Hepatocyte (in vitro differentiated cells): Measurements from ENCODE around the gene TCF7L1.

Experiments used
- CTCF ChIP-seq: fragments of 200-600 bp; sonication (generic); IDR thresholded peaks from 2 replicates; pipeline ENCODE4 v1.5.1; 2016; ENCODE audit warnings: antibody characterized with exemption, mild to moderate bottlenecking; ENCODE audit not compliant: poor library complexity
- EZH2 ChIP-seq: fragments of 200-600 bp; sonication (generic); IDR thresholded peaks from 2 replicates; pipeline ENCODE4 v1.6.1; 2016; ENCODE audit warnings: antibody characterized with exemption, mild to moderate bottlenecking, borderline replicate concordance
- EZH2phosphoT487 ChIP-seq: fragments of 200-600 bp; sonication (generic); IDR thresholded peaks from one replicate; pipeline ENCODE4 v1.6.1; 2018; ENCODE audit warnings: antibody characterized with exemption, mild to moderate bottlenecking, low read depth, moderate library complexity; ENCODE audit not compliant: unreplicated experiment, severe bottlenecking

- no peak for TF ChIP-seq EZH2
- TF ChIP-seq CTCF = no peak
- TF ChIP-seq EZH2phosphoT487 = no peak
These were observed 29.6 kb downstream of the TCF7L1 start for GRCh38 chr2:85162746-85163301.
